ENCODE measurements around the gene STX1A. TPM values are rescaled to one million over a fixed set of nuclear protein-coding genes. Genes with fewer than 3 reads are reported as not detected.

STX1A gene
- total and polyA plus RNA-seq, 2 of the 13 experiments (the other 11 are each of a cell fraction or from before 2014, with no cell fraction given): 6.1 to 12.2 TPM

GRCh38 chr7:73742753-73743641 lies 23.5 kb upstream of the STX1A start (continued):
- TF ChIP-seq DZIP1 (CRISPR knock-in tag; IDR thresholded peaks at IDR 0.05) (no peak), GABPB1 (CRISPR knock-in tag; IDR thresholded peaks at IDR 0.05) (peak; percentile 18; the same call in 1 of the 2 replicates), HOXD1 (CRISPR knock-in tag; IDR thresholded peaks at IDR 0.05) (no peak), ZNF18 (CRISPR knock-in tag; IDR thresholded peaks at IDR 0.05; ENCODE audit: insufficient replicate concordance) (no peak), ZGPAT (CRISPR knock-in tag; IDR thresholded peaks at IDR 0.05) (no peak), NRL (CRISPR knock-in tag; IDR thresholded peaks at IDR 0.05; ENCODE audit: borderline replicate concordance) (no peak; the same call in 1 of the 2 replicates), KLF11 (CRISPR knock-in tag; IDR thresholded peaks at IDR 0.05) (no peak), MYNN (CRISPR knock-in tag; IDR thresholded peaks at IDR 0.05; ENCODE audit: low read depth) (no peak), TBX2 (CRISPR knock-in tag; IDR thresholded peaks at IDR 0.05; ENCODE audit: borderline replicate concordance) (no peak), NFAT5 (CRISPR knock-in tag; IDR thresholded peaks at IDR 0.05) (no peak), ZNF503 (CRISPR knock-in tag; IDR thresholded peaks at IDR 0.05) (no peak), TEAD2 (CRISPR knock-in tag; IDR thresholded peaks at IDR 0.05) (no peak), MEIS2 (CRISPR knock-in tag; IDR thresholded peaks at IDR 0.05) (no peak), ZNF335 (CRISPR knock-in tag; IDR thresholded peaks at IDR 0.05) (no peak), ISL2 (CRISPR knock-in tag; IDR thresholded peaks at IDR 0.05) (no peak)
